NOMO-1 (cell line): ENCODE results near the gene COBL.
"Not testable (repeated sequence)": the region's sequence is repeated elsewhere in the genome, so short reads cannot be mapped to it uniquely, and the experiment has no call there.

ENCODE experiments used
- DNase-seq, 2 experiments: peaks; one replicate each; lab custom pipeline; 2025; ENCODE audit not compliant: unreplicated experiment in 2 of 2; lab: John Stamatoyannopoulos, UW

Gene COBL

DNA sequence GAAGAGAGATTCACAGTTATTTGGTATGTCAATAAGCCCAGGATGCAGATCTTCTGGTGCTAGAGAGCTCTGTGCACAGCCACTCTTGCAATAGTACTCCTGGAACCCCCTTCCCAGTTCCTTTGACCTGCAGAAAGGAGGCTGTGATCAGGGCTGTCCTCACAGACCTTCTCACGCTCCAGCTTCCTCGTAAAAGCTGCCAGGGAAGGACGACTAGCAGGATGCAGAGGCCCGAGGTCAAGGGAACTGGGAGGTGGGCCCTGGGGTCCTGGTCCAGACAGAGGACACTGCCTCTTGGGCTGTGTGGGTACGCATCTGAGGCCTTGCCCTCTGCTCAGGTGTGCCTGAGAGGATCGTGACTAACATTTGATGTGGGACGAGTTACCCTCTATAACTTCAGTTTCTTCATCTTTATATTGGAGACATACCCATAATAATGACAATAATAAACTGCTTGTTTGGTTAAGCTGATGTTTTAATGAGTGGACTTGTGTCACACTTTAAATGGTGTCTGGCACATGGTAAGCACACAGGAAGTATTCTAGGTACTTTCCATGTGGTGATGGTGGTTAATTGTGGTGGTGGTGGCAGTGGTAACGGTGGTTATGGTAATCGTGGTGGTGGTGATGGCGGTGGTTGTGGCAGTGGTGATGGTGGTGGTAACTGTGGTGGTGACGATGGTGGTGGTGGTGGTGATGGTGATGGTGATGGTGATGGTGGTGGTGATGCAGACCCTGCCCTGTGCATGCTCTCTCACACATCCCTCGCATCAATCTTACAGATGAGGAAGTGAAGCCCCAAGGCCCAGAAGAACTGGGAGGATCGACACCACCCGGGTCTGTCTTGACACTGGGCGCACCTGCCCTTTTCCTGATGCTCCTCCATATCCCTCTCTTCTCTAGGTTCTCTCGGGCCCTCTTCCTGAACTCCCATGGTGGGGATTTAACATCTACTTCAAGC is 298.8 kb downstream of the COBL start:
- no peak for DNase-seq

DNA sequence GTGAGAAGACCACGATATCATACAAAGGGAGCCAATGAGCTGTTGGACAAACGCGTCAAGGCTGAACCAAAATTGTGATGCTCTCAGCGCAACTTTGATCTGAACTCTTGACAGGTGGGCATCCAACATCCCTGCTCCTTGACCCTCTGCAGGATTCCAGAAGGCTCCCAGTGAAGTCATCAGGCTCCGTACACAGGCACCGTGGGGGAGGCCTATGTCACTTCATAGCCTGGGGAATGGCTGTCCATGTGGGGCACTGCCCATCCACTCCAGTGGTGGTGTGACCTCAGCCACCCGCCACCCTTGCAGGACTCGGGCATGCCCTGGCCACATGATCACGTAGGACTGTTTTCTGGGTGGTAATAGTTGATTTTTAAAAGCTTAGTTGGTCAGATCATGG is 300.1 kb downstream of the COBL start:
- DNase-seq, result no peak

DNA sequence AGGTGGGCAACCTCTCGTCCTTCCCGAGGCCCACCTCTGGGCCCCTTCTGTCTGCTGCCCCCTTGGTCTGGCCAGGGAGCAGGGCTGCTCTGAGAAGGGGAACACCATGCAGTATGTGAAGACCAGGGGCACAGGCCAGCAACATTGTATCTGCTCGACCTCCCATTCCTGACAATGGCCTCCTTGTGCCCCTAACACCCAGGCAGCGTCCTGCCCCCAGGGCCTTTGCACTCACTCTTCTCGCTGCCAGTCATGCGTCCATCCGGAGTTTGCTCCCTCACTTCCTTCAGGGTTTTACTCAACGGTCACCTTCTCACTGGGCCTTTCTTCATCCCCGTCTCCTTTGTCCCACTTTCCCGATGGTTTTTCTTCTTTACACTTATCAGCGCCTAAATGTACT is 301.0 kb downstream of the COBL start:
- no peak for DNase-seq

DNA sequence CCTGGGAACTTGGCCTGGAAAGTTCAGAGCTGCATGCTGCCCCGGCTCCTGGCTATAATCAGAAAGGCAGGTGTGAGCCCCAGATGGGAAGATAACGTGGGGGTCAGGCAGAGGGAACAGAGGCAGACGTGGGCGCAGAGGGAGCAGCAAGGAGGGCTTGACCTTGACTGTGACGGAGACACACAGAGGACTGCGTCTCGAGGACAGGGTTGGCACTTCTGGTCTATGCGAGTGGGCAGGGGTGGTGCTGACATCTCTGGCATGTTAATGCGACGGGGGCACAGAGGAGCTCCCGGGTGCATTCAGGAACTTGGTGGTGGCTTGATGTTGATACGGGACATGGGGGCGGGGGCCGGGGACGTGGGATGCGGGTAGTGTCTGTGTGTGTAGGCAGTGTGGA is 301.8 kb downstream of the COBL start:
- no peak for DNase-seq

DNA sequence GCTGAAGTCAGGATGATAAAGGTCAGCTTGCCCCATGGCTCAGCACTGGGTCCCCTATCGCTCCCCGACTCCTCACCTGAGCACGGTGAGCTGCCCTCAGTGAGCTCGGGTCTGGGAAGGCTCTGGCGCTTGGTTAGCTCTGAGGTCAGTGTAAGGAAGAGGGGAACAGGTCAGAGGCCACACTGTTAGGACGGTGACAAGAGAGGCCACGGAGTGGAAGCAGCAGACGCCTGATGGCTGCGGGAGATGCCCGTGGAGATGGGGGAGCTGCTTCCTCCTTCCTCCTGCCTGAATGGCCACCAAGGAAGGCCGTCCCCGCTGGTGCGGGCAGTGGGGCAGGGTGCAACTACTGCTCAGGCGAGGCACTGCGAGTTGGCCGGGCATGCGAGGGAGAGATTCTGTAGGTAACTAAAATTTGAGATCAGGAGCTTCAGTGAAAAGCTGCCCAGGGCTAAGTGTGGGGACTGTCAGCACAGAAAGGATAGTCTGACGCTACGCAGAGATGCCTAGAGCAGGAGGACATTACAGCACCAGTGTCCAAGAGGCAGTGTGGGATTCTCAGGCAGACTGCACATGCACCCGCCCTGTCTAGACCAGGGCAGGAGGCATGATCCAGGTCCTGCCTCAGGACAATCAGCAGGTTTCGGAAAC is 302.6 kb downstream of the COBL start:
- no peak for DNase-seq

DNA sequence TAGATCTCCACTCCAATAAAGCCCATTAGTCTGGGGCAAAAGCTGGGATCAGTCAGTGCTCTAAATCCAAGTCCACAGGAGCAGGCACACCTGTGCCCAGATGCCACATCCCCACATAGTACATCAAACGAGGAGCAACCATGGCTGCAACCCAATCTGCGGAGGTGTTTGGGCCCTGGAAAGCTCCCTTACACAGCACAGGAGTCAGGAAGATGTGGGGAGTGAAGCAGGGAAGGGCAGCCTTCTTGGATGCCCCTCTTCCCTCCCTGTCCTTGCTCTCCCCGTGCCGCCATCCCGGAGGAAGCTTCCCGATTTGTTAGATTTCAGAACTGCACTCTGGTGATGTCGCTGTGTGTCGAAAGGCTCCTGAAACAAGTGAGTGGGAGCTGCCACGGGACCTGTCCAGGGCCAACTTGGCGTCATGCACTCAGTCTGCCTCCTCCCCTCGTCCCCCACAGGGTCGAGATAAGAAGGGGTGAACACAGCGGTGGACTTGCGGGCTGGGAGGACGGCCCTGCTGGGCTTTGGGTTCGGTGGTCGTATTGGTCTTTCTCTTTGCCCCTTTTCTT is 303.3 kb downstream of the COBL start:
- no peak for DNase-seq

DNA sequence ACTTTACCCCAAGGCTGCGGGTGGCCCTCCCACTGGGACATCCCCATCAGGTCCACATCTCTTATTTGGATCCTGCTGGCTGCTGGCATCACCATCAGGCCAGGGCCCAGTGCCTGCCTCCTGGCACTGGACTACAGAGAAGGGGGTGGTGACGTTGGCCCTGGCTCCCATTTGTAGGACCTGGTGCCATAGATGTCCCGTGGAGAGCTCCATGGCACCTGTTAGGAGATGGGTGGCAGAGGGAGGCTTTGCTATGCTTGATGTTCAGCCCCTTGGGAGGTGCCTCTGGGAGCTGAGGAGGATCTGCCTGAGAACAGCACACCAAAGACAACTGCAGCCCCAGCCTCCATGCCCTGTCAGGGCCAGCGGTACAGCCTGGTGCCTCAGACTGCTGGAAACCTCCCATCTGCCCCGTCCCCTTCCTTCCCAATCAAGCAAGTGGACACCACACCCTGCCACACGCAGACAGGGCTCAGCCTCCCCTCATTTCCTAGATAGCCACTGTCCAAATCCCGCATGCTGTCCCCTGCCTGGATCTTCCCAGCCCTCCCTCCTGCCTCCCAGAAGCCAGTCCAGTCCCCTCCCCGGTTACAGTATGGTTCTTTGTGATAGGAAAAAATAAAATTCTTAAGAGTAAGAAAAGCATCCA is 303.9 kb downstream of the COBL start:
- DNase-seq, result no peak

DNA sequence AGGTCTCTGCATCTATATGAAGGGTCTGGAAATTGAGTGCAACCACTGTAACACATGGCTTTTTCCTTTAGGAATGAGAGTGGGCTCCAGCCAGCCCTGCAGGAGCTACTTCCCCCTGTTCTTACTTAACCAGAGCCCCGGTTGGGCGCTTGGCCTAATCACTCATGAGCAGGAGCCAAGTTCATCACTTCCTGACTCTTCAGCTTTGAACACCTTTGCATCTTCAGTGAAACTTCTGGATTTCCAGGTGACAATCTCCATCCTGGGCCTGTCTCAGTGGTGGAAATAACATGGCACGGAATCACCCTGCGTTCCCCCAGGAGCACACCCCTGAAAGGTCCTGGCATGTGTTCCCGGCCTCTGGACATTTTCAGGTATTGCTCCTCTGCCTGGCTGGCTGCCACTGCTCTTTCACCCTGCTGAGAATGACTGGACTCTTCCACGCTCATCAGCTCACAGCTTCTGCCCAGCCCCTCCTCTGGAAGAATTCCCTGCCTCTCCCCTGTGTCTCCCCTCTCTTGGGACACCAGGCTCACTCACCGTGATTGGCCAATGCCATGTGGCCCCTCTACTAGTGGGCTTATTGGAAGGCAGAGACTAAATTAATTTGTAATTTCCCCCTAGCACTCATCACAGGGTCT is 304.8 kb downstream of the COBL start:
- no peak for DNase-seq

DNA sequence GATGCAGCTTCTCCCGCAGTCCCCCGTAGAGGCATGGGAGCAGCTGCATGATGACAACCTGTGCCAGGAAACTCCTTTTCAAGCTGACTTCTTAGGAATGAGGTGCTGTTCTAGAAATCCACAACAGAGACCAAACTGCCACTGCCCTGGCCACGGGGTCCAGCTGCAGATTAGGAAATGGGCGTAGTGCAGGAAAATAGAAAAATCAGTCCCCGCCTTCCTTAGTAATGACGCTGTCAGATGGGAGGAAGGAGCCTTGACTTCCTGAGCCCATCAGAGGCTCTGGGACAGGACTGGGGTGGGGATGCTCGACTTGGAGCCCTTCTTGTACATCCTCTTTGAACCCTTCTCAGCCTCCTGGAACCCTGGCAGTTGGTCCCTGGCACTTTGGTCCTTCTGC is 306.1 kb downstream of the COBL start:
- DNase-seq, result no peak

DNA sequence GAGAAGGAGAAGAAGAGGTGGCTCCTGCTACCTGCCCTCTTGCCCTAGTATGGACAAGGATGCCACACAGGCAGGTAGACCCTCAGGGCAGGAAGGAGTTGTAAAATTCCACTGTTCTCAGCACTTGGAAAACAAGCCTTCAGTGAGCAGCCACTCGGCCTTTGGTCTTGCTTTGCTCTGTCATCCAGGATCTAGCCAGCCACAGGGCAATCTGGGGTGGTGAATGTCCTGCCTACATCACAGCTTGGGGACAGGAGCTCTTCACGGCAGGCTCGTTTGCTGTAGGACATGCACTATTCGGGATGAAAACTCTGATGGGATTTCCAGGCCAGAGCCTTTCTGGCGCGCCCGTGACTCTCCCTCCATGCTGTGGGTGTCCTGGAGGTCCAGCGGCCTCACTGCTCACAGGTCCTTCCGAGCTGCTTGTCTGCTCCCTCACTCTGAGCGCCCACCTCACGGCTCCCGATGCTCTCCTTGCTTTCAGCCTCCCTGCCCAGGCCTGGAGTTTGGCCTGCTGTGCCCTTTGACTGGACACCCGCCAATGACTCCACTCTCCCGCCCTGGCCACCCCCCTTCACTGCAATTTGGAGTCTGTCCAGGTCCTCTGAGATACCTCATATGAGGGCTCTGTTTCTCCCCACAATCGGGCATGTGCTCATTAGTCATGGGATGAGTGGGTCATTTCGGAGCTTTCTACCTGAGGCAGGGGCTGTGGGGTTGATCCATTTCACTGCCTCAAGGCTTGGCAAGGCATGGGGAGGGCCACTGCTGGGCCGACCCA is 306.7 kb downstream of the COBL start:
- DNase-seq, result no peak

DNA sequence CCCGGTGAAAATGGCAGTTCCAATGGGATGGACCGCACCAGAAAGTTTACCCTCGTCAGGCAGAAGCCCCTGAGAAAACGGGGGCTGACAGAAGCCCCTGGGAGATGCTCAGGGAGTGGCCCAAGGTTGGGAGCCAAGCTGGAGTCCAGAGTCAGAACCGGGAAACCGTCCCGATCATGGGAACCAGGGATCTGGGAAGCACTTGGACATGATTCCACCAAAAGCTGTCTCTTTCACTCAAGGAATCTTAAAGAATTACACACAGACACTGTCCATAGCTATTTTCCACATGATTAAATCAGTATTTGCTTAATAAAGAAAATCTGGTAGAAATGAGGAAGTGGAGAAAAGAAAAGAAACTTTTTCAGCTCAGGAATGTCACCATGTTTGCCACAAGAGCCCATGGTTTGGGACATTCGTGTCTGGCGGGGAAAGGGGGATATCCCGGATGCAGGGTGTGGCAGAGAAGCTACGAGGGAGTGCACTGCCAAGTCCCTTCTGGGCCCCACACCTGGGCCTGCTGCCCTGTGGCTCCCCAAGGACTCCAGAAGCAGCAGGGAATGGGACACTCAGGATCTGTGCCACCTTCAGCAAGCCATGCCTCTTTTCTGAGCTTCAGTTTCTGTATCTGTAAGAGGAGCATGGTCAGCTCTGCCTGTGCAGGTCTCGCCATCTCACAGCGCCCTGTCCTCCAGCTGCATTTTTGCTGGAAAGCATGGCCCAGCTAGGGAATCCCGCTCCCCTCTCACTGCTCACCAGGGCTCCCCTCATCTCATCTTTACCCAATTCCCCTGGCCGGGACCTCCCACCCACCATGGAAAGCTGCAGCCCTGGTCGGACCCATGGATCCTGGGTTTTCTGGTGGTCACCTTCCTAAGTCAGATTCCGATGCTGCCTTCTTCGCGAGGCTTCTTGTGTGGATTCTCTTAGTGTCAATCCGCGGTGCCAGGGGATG is 308.8 kb downstream of the COBL start:
- no peak for DNase-seq

DNA sequence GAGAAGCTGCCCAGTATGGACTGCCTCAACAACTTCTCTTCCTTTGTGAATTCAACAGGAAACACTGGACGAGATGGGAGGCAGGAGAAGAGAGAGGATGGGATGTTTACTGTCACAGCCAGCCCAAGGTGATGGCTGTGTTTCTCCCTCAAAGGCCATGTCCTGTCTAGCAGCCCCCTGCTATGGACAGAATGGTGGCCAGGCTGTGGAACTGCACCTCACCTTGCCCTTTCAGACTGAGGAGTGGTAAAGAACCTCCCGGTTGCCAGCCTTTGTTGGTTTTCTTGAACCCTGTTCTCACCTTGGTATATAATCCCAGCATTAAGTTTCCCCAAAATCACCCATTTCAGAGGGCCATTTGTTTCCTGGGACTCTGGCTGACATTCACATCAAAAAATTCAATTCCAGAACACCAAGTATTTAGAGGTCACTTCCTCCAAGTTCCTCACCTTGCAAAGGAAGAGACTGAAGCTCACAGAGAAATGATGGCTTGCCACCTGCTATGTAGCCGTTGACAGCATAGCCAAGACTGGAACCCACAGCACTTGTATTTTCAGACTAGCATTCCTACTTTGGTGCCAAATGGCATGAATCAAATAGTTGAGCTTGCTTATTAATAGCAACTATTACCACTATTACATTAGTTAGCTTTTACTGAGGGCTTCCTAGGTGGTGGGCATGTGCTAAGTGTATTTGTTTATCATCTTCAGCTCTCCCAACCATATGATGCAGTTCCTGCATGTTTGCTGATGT is 309.9 kb downstream of the COBL start:
- DNase-seq, result no peak

DNA sequence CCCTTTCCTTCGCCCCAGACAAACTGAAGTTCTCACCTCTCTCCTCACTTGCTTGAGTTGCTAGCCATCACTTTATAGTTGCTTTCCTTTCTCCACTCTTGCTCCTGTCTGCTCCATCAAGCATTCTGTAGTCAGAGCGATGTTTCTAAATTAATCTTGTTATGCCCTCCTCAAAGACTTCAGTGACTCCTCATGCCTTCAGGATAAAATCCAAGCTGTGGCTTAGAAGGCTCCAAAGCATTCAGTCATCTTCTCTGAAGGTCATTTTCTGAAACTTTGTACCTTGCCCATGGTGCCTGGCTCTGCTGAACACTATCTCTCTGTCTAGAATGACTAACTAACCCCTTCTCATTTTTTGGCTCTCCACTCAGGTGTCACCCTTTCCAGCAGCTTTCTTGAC is 311.5 kb downstream of the COBL start:
- no peak for DNase-seq

DNA sequence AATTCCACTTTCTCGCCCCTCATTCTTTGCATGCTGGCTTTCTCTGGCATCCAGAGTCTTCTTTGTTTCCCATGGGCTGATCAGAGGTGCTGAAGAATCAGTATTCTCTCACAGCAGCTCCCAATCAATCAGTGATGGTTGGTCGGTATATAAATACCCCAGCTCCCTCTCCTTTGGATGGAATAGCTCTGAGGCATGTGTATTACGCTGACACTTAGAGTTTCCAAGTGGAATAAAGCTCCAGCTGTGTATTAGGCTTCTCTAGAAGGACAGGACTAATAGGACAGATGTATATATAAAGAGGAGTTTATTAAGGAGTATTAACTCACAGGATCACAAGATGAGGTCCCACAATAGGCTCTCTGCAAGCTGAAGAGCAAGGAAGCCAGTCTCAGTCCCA is 315.7 kb downstream of the COBL start:
- no peak for DNase-seq

DNA sequence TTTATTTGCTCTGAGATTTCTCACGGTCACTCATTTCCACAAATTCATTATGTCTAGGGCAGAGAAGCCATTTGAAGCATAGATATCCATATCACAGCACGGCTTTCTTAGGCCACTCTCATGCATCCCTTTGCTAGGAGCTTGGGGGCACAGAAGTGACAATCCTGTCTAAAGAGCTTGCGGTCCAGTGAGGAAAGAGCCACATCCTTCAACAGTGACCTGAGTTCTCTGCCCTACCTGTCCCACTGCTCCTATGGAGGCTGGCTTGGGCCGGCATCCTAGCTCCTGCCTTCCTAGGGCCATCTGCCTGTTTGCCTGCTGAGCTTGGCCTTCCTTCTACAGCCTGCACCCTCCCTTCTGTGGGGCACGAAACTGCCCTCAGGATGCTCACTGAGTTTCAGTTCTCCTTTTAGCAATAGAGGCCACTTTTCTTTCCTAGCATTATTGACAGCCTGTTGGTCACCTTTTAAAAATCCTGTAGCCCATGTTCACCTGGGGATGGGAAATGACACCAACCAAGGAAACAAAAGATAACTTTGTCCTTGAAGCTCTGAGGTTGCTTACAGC is 321.8 kb downstream of the COBL start:
- DNase-seq, result no peak

DNA sequence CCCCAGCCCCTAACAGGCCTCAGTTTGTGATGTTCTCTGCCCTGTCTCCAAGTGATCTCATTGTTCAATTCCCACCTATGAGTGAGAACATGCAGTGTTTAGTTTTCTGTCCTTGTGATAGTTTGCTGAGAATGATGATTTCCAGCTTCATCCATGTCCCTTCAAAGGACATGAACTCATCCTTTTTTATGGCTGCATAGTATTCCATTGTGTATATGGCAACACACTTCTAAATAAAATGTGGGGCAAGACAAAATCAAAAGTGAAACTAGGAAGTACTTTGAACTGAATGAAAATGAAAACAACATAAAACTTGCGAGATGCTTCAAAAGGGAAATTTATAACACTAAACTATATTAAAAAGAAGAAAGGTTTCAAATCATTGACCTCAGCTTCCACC is 326.4 kb downstream of the COBL start:
- DNase-seq, result not testable (repeated sequence)

DNA sequence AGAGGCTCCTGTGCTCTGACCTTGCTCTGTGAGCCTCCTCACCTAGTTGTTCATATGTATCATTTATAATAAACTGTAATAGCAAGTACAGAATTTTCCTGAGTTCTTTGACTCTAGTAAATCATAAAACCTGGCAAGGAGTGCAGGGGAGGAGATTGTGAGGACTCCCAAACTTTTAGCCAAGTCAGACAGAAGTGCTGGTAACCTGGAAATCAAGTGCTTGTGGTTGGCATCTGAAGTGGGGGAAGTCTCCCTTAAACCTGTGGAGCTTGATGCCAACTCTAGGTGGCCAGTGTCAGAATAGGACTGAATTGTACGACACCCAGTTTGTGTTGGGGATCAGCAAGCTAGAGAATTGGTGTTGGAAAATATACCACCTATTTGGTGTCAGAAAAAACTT is 327.6 kb downstream of the COBL start:
- no peak for DNase-seq

DNA sequence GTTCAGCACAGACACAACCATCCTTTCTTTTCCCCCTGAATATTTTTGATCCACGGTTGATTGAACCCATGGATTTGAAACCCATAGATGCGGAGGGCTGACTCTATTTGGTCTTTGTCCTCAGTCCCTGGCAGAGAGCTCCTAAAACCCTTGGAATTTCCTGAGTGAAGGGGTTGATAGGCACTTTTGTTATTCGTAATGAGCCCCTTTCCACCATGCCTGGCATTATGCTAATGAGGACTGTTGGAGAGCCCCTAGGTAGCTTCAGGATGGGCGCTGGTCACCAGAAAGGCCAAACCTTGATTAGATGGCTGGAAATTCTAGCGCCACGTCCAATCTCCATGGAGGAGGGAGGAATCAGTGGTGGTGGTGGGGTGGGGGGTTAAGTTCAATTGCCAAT is 328.1 kb downstream of the COBL start:
- no peak for DNase-seq
